DMS53 treated with DMSO at 0.1 percent for 48 hours (cell line): ENCODE data around the gene USP10.
A peak's percentile ranks its signal among the peaks of the same experiment; 100 is the strongest.
"Not testable (repeated sequence)": the region's sequence is repeated elsewhere in the genome, so short reads cannot be mapped to it uniquely, and the experiment has no call there.

Experiments used
- DNase-seq: peaks from one replicate; lab custom pipeline; 2025; ENCODE audit not compliant: unreplicated experiment; lab: John Stamatoyannopoulos, UW

Gene USP10

GRCh38 chr16:84724606-84725309 is 25.0 kb downstream of the USP10 start:
- no peak for DNase-seq

GRCh38 chr16:84725481-84726078 is 25.8 kb downstream of the USP10 start:
- DNase-seq: no peak

GRCh38 chr16:84726079-84726668 is 26.4 kb downstream of the USP10 start:
- peak; percentile 43 for DNase-seq

- DNase-seq: no peak
Observed at GRCh38 chr16:84726669-84727467, 27.1 kb downstream of the USP10 start.

- DNase-seq: no peak
Observed at GRCh38 chr16:84728853-84729424, 29.1 kb downstream of the USP10 start.

GRCh38 chr16:84729716-84730320 is 30.0 kb downstream of the USP10 start:
- no peak for DNase-seq

- DNase-seq: peak; percentile 57
Observed at GRCh38 chr16:84730406-84731106, 30.8 kb downstream of the USP10 start.

GRCh38 chr16:84732332-84732673 is 32.5 kb downstream of the USP10 start:
- not testable (repeated sequence) for DNase-seq

GRCh38 chr16:84732674-84733352 is 33.0 kb downstream of the USP10 start:
- DNase-seq: peak; percentile 19

GRCh38 chr16:84735849-84736586 is 36.2 kb downstream of the USP10 start:
- no peak for DNase-seq

GRCh38 chr16:84737192-84738011 is 37.6 kb downstream of the USP10 start:
- peak; percentile 85 for DNase-seq

- DNase-seq: peak; percentile 60
Observed at GRCh38 chr16:84738255-84739038, 38.6 kb downstream of the USP10 start.

- DNase-seq: no peak
Observed at GRCh38 chr16:84739349-84740124, 39.7 kb downstream of the USP10 start.

- no peak for DNase-seq
Observed at GRCh38 chr16:84740596-84741116, 40.9 kb downstream of the USP10 start.

GRCh38 chr16:84741340-84741830 is 41.6 kb downstream of the USP10 start:
- DNase-seq: no peak

GRCh38 chr16:84742641-84743092 is 42.9 kb downstream of the USP10 start:
- no peak for DNase-seq
